ENCODE results near the gene TLE5. TPM values are rescaled to one million over a fixed set of nuclear protein-coding genes. Genes with fewer than 3 reads are reported as not detected.

Gene TLE5
- total and polyA plus RNA-seq, 2 experiments from 2014 or later, result 130 to 154 TPM

DNA sequence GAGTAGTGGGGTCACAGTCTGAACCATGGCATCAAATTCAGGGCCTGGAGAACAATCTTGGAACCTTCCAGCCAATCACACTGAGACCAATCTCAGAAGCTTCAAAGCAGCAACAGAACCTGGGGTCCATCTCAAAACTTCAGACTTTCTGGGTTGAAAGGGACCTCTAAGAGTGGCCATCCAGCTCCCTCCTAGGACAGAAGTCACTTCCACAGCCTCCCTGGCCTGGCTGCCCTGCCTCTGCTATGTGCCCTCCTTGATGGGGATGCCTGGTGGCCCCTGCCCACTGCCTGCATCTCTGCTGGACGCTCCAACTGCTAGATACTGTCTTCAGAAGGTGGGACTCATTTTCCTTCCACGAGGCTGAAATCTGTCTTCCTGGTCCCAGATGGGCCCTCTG, 35.0 kb downstream of the TLE5 start (continued):
- TF ChIP-seq EZH2 (IDR thresholded peaks at IDR 0.05; ENCODE audit: low read depth, unreplicated experiment), result no peak
- TF ChIP-seq, protein P1, sequence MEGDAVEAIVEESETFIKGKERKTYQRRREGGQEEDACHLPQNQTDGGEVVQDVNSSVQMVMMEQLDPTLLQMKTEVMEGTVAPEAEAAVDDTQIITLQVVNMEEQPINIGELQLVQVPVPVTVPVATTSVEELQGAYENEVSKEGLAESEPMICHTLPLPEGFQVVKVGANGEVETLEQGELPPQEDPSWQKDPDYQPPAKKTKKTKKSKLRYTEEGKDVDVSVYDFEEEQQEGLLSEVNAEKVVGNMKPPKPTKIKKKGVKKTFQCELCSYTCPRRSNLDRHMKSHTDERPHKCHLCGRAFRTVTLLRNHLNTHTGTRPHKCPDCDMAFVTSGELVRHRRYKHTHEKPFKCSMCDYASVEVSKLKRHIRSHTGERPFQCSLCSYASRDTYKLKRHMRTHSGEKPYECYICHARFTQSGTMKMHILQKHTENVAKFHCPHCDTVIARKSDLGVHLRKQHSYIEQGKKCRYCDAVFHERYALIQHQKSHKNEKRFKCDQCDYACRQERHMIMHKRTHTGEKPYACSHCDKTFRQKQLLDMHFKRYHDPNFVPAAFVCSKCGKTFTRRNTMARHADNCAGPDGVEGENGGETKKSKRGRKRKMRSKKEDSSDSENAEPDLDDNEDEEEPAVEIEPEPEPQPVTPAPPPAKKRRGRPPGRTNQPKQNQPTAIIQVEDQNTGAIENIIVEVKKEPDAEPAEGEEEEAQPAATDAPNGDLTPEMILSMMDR (conservative IDR thresholded peaks at IDR 0.05; ENCODE audit: low read depth in 2 of 2), result no peak
- TF ChIP-seq ZNF331 (CRISPR knock-in tag; IDR thresholded peaks at IDR 0.05; ENCODE audit: low read depth), result no peak

DNA sequence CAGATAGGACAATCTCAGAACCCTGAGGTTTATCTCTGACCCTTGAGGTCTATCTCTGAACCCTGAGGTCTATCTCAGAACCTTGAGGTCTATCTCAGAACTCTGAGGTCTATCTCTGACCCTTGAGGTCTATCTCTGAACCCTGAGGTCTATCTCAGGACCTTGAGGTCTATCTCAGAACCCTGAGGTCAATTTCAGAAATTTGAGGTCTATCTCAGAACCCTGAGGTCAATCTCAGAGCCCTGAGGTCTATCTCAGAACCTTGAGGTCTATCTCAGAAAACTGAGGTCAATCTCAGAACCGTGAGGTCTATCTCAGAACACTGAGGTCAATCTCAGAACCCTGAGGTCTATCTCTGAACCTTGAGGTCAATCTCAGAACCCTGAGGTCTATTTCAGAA, 35.5 kb downstream of the TLE5 start:
- H3K27me3 ChIP-seq (ENCODE audit: insufficient read depth), result peaks cover 74% of the 10 kb centered on the region
- Mint-ChIP-seq H3K27me3 (ENCODE audit: insufficient read depth, low read depth, poor library complexity) (peaks cover 51% of the 10 kb centered on the region), H3K9me3 (no peaks in the 10 kb centered on the region)
- TF ChIP-seq JUNB (IDR thresholded peaks at IDR 0.05; ENCODE audit: unreplicated experiment) (no peak), NANOG (IDR thresholded peaks at IDR 0.05; ENCODE audit: borderline replicate concordance) (no peak), EZH2 (IDR thresholded peaks at IDR 0.05; ENCODE audit: low read depth, unreplicated experiment) (no peak), ZNF114 (CRISPR knock-in tag; IDR thresholded peaks at IDR 0.05) (no peak), STAT1 (IDR thresholded peaks at IDR 0.05; ENCODE audit: unreplicated experiment) (no peak)
- TF ChIP-seq, protein P2, sequence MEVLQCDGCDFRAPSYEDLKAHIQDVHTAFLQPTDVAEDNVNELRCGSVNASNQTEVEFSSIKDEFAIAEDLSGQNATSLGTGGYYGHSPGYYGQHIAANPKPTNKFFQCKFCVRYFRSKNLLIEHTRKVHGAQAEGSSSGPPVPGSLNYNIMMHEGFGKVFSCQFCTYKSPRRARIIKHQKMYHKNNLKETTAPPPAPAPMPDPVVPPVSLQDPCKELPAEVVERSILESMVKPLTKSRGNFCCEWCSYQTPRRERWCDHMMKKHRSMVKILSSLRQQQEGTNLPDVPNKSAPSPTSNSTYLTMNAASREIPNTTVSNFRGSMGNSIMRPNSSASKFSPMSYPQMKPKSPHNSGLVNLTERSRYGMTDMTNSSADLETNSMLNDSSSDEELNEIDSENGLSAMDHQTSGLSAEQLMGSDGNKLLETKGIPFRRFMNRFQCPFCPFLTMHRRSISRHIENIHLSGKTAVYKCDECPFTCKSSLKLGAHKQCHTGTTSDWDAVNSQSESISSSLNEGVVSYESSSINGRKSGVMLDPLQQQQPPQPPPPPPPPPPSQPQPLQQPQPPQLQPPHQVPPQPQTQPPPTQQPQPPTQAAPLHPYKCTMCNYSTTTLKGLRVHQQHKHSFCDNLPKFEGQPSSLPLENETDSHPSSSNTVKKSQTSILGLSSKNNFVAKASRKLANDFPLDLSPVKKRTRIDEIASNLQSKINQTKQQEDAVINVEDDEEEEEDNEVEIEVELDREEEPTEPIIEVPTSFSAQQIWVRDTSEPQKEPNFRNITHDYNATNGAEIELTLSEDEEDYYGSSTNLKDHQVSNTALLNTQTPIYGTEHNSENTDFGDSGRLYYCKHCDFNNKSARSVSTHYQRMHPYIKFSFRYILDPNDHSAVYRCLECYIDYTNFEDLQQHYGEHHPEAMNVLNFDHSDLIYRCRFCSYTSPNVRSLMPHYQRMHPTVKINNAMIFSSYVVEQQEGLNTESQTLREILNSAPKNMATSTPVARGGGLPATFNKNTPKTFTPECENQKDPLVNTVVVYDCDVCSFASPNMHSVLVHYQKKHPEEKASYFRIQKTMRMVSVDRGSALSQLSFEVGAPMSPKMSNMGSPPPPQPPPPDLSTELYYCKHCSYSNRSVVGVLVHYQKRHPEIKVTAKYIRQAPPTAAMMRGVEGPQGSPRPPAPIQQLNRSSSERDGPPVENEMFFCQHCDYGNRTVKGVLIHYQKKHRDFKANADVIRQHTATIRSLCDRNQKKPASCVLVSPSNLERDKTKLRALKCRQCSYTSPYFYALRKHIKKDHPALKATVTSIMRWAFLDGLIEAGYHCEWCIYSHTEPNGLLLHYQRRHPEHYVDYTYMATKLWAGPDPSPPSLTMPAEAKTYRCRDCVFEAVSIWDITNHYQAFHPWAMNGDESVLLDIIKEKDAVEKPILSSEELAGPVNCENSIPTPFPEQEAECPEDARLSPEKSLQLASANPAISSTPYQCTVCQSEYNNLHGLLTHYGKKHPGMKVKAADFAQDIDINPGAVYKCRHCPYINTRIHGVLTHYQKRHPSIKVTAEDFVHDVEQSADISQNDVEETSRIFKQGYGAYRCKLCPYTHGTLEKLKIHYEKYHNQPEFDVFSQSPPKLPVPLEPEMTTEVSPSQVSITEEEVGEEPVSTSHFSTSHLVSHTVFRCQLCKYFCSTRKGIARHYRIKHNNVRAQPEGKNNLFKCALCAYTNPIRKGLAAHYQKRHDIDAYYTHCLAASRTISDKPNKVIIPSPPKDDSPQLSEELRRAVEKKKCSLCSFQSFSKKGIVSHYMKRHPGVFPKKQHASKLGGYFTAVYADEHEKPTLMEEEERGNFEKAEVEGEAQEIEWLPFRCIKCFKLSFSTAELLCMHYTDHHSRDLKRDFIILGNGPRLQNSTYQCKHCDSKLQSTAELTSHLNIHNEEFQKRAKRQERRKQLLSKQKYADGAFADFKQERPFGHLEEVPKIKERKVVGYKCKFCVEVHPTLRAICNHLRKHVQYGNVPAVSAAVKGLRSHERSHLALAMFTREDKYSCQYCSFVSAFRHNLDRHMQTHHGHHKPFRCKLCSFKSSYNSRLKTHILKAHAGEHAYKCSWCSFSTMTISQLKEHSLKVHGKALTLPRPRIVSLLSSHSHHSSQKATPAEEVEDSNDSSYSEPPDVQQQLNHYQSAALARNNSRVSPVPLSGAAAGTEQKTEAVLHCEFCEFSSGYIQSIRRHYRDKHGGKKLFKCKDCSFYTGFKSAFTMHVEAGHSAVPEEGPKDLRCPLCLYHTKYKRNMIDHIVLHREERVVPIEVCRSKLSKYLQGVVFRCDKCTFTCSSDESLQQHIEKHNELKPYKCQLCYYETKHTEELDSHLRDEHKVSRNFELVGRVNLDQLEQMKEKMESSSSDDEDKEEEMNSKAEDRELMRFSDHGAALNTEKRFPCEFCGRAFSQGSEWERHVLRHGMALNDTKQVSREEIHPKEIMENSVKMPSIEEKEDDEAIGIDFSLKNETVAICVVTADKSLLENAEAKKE (CRISPR knock-in tag; IDR thresholded peaks at IDR 0.05), result no peak
- TF ChIP-seq, protein P3, sequence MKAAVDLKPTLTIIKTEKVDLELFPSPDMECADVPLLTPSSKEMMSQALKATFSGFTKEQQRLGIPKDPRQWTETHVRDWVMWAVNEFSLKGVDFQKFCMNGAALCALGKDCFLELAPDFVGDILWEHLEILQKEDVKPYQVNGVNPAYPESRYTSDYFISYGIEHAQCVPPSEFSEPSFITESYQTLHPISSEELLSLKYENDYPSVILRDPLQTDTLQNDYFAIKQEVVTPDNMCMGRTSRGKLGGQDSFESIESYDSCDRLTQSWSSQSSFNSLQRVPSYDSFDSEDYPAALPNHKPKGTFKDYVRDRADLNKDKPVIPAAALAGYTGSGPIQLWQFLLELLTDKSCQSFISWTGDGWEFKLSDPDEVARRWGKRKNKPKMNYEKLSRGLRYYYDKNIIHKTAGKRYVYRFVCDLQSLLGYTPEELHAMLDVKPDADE (IDR thresholded peaks at IDR 0.05), result no peak
- TF ChIP-seq, protein P4, sequence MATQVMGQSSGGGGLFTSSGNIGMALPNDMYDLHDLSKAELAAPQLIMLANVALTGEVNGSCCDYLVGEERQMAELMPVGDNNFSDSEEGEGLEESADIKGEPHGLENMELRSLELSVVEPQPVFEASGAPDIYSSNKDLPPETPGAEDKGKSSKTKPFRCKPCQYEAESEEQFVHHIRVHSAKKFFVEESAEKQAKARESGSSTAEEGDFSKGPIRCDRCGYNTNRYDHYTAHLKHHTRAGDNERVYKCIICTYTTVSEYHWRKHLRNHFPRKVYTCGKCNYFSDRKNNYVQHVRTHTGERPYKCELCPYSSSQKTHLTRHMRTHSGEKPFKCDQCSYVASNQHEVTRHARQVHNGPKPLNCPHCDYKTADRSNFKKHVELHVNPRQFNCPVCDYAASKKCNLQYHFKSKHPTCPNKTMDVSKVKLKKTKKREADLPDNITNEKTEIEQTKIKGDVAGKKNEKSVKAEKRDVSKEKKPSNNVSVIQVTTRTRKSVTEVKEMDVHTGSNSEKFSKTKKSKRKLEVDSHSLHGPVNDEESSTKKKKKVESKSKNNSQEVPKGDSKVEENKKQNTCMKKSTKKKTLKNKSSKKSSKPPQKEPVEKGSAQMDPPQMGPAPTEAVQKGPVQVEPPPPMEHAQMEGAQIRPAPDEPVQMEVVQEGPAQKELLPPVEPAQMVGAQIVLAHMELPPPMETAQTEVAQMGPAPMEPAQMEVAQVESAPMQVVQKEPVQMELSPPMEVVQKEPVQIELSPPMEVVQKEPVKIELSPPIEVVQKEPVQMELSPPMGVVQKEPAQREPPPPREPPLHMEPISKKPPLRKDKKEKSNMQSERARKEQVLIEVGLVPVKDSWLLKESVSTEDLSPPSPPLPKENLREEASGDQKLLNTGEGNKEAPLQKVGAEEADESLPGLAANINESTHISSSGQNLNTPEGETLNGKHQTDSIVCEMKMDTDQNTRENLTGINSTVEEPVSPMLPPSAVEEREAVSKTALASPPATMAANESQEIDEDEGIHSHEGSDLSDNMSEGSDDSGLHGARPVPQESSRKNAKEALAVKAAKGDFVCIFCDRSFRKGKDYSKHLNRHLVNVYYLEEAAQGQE (IDR thresholded peaks at IDR 0.05; ENCODE audit: unreplicated experiment), result no peak
- TF ChIP-seq, protein P1 (conservative IDR thresholded peaks at IDR 0.05; ENCODE audit: low read depth in 2 of 2), result no peak

More for the DNA sequence above, 35.5 kb downstream of the TLE5 start:
- H3K4me3 ChIP-seq, result no peak overlapping the region
- H3K27ac ChIP-seq (ENCODE audit: low read depth), result no peak overlapping the region
- peaks cover 15% of the 10 kb centered on the region; the same call in 1 of the 2 replicates for H3K4me1 ChIP-seq (ENCODE audit: insufficient read depth)
- H3K36me3 ChIP-seq (ENCODE audit: insufficient read depth), result no peaks in the 10 kb centered on the region
- Mint-ChIP-seq H3K4me1 (peaks cover 19% of the 10 kb centered on the region), H3K4me3 (no peak overlapping the region), H3K36me3 (ENCODE audit: low read depth) (0 out of 3 replicates have a peak, but pooled peaks cover 2% of the 10 kb centered on the region), H3K27ac (no peak overlapping the region)
- DNase-seq (ENCODE audit: low spot score) (no peak), ATAC-seq (no peak)
- no peaks in the 10 kb centered on the region for H4K20me1 ChIP-seq (replicated peaks; ENCODE audit: insufficient read depth)
- no peak overlapping the region for H2AFZ ChIP-seq
- no peaks in the 10 kb centered on the region for H3F3A ChIP-seq (replicated peaks; ENCODE audit: low read depth)
- H3K4me2 ChIP-seq, result no peak overlapping the region
- no peaks in the 10 kb centered on the region for H3K9me2 ChIP-seq (ENCODE audit: insufficient read depth)
- no peaks in the 10 kb centered on the region for H3K79me2 ChIP-seq (replicated peaks; ENCODE audit: insufficient read depth)

Measured in GM23338 (cell line).